Stomach (tissue), 9 donors: ENCODE measurements around the gene PYGM. TPM values are rescaled to one million over a fixed set of nuclear protein-coding genes. Genes with fewer than 3 reads are reported as not detected.

ENCODE experiments used
- DNase-seq, 2 donors: peaks; one replicate each; pipeline versions ENCODE4 v3.0.0 to v3.0.0-alpha.2; 2013 to 2019
- H3K27ac ChIP-seq, 5 donors: fragments of 200-600 bp in 4 of 5; sonication (generic) in 4 of 5; one replicate each; pipeline ENCODE4 v1.5.1; 2013 to 2019; ENCODE audit warnings: mild to moderate bottlenecking in 1 of 5, moderate library complexity in 1 of 5
- H3K27me3 ChIP-seq, 3 donors: fragments of 200-600 bp; sonication (generic); one replicate each; pipeline ENCODE4 v1.5.1; 2017 to 2019; ENCODE audit warnings: mixed run types in 1 of 3
- H3K36me3 ChIP-seq, 4 donors: fragments of 200-600 bp; sonication (generic); 1 replicate in 3 of 4; 2 replicates in 1 of 4; pipeline ENCODE4 v1.5.1; 2016 to 2019
- H3K4me1 ChIP-seq, 4 donors: fragments of 200-600 bp; sonication (generic); one replicate each; pipeline ENCODE4 v1.5.1; 2016 to 2019
- H3K4me3 ChIP-seq, 4 donors: fragments of 200-600 bp; sonication (generic) in 3 of 4; one replicate each; pipeline ENCODE4 v1.5.1; 2016 to 2019; ENCODE audit warnings: mild to moderate bottlenecking in 1 of 4
- H3K9me3 ChIP-seq, 4 donors: fragments of 200-600 bp; sonication (generic); one replicate each; pipeline ENCODE4 v1.5.1; 2016 to 2019
- CTCF ChIP-seq, 7 experiments: fragments of 450-650 bp in 4 of 7; fragments of 200-600 bp in 3 of 7; sonication (generic) in 3 of 7; IDR thresholded peaks; one replicate each; pipeline ENCODE4 v1.5.1; 2016 to 2019; ENCODE audit warnings: antibody characterized with exemption in 7 of 7, control low read depth in 2 of 7, mild to moderate bottlenecking in 1 of 7
- EP300 ChIP-seq: sonication (generic); formaldehyde crosslinking; IDR thresholded peaks from one replicate; pipeline ENCODE4 v1.6.1; 2017; ENCODE audit warnings: antibody characterized with exemption
- POLR2A ChIP-seq, 4 donors: fragments of 450-650 bp; IDR thresholded peaks; one replicate each; pipeline ENCODE4 v1.6.1; 2016; ENCODE audit warnings: antibody characterized with exemption in 4 of 4, control low read depth in 2 of 4, mild to moderate bottlenecking in 1 of 4, moderate library complexity in 1 of 4
- POLR2AphosphoS5 ChIP-seq, 3 donors: sonication (generic); formaldehyde crosslinking; IDR thresholded peaks; one replicate each; pipeline ENCODE4 v1.6.1; 2016; ENCODE audit warnings: antibody characterized with exemption in 3 of 3
- whole genome bisulfite sequencing, 5 donors: extraction: QIAGEN DNeasy Blood & Tissue Kit in 3 of 5; methylation state at CpG; one replicate each; pipeline versions ENCODE4 v1.1.5 to v1.1.7; 2013 to 2018; 5-methylcytosine and 5-hydroxymethylcytosine counted together
- intact Hi-C: fragments of 100-400 bp; cut with DNase I; formaldehyde crosslinking; loops from one replicate; pipeline ENCODE4 v1.15.1; 2023; ENCODE audit warnings: low total_unique reads
- polyA plus RNA-seq, 3 donors: library from polyadenylated mRNA; stranded (reverse); fragments of 200-250 nt; gene quantifications; one replicate each; pipeline ENCODE4 v1.2.3, GENCODE V29; 2013
- total RNA-seq, 5 donors: library from RNA; depleted of rRNA; stranded (reverse); fragments of >200 nt; gene quantifications; one replicate each; pipeline versions ENCODE4 v1.1.0 to v1.2.3, GENCODE V29; 2014 to 2016
- donor health status: healthy with polysubstance abuse.
- donor health status: Bipolar disorder and iron deficiency.
- donor health status: healthy.

The PYGM gene
- total and polyA plus RNA-seq, 8 donors = 0.37 to 3.5 (median 1.8) TPM; not detected in 1

- intact Hi-C loops = no loop called here
- 87 to 94% (median 93%) methylated on average over 17 to 21 of the region's 21 CpGs for WGBS, 5 donors
- H3K4me3 ChIP-seq = no peak overlapping the region
- no peak for DNase-seq
- H3K9me3 ChIP-seq = no peaks in the 10 kb centered on the region
- peaks cover 0 to 28% (median 14%) of the 10 kb centered on the region in 4 donors for H3K36me3 ChIP-seq
- H3K27me3 ChIP-seq = no peaks in the 10 kb centered on the region
- peaks cover 6 to 20% (median 16%) of the 10 kb centered on the region in 4 donors for H3K4me1 ChIP-seq
- no peak for TF ChIP-seq CTCF (IDR thresholded peaks at IDR 0.05)
- TF ChIP-seq EP300 = no peak
- no peak for TF ChIP-seq POLR2AphosphoS5 (IDR thresholded peaks at IDR 0.05)
- TF ChIP-seq POLR2A (IDR thresholded peaks at IDR 0.05) = no peak
- H3K27ac ChIP-seq = no peak overlapping the region
Measured at GRCh38 chr11:64754919-64755662, 4.7 kb downstream of the PYGM start.

- no peak overlapping the region for H3K4me3 ChIP-seq
- intact Hi-C loops = no loop called here
- no peak for TF ChIP-seq EP300
- TF ChIP-seq POLR2A (IDR thresholded peaks at IDR 0.05) = no peak
- no peak for TF ChIP-seq POLR2AphosphoS5 (IDR thresholded peaks at IDR 0.05)
- TF ChIP-seq CTCF (IDR thresholded peaks at IDR 0.05) = no peak
- no peaks in the 10 kb centered on the region for H3K27me3 ChIP-seq
- no peak for DNase-seq
- no peaks in the 10 kb centered on the region for H3K9me3 ChIP-seq
- no peak overlapping the region for H3K27ac ChIP-seq
- H3K4me1 ChIP-seq = peaks cover under 1 to 12% (median 9%) of the 10 kb centered on the region in 4 donors
- peaks cover 0 to 28% (median 16%) of the 10 kb centered on the region in 4 donors for H3K36me3 ChIP-seq
- 77 to 84% (median 81%) methylated on average over 25 to 26 of the region's 26 CpGs for WGBS, 5 donors
Measured at GRCh38 chr11:64754124-64754918, 5.5 kb downstream of the PYGM start.

GRCh38 chr11:64753380-64754123 lies 6.2 kb downstream of the PYGM start:
- no peak for DNase-seq
- Histone ChIP-seq H3K36me3 (peaks cover 0 to 28% (median 16%) of the 10 kb centered on the region in 4 donors), H3K4me3 (no peak overlapping the region), H3K9me3 (no peaks in the 10 kb centered on the region), H3K4me1 (peaks cover 0 to 5% (median 1%) of the 10 kb centered on the region in 4 donors), H3K27ac (no peak overlapping the region), H3K27me3 (no peaks in the 10 kb centered on the region)
- WGBS, 5 donors = 92 to 95% (median 95%) methylated on average over 31 to 43 of the region's 43 CpGs
- intact Hi-C loops = no loop called here
- TF ChIP-seq POLR2A (IDR thresholded peaks at IDR 0.05) (no peak), POLR2AphosphoS5 (IDR thresholded peaks at IDR 0.05) (no peak), CTCF (IDR thresholded peaks at IDR 0.05) (no peak), EP300 (no peak)

GRCh38 chr11:64753019-64753379 lies 6.8 kb downstream of the PYGM start:
- Histone ChIP-seq H3K27ac (no peak overlapping the region), H3K9me3 (no peaks in the 10 kb centered on the region), H3K36me3 (peaks cover 0 to 28% (median 16%) of the 10 kb centered on the region in 4 donors), H3K4me3 (no peak overlapping the region), H3K27me3 (no peaks in the 10 kb centered on the region), H3K4me1 (no peaks in the 10 kb centered on the region)
- no peak for TF ChIP-seq POLR2A (IDR thresholded peaks at IDR 0.05)
- WGBS, 5 donors = 91 to 95% (median 94%) methylated on average over 3 to 7 of the region's 7 CpGs
- no peak for DNase-seq
- intact Hi-C loops = no loop called here
